Activated T-cell treated with anti-CD3 and anti-CD28 coated beads, Interleukin-2, amount 50 U/mL, for 4 hours (primary cell): ENCODE results near the gene EHMT2. TPM values are rescaled to one million over a fixed set of nuclear protein-coding genes. Genes with fewer than 3 reads are reported as not detected.
"Not testable (repeated sequence)": the region's sequence is repeated elsewhere in the genome, so short reads cannot be mapped to it uniquely, and the experiment has no call there.

ENCODE experiments used
- ATAC-seq, 2 donors: fragments of 200-7000 bp; cut with Tn5 transposase; one replicate each; pipeline ENCODE4 v1.10.0; 2021
- DNase-seq: peaks from one replicate; pipeline ENCODE4 v3.0.0-alpha.2; 2020
- H3K27me3 Mint-ChIP-seq: one replicate; pipeline ENCODE4 v1.8.0; 2021; ENCODE audit warnings: low read depth, mixed read lengths
- H3K36me3 Mint-ChIP-seq: one replicate; pipeline ENCODE4 v1.8.0; 2022; ENCODE audit warnings: mixed read lengths; ENCODE audit not compliant: insufficient read depth
- H3K4me1 Mint-ChIP-seq: one replicate; pipeline ENCODE4 v1.8.0; 2021; ENCODE audit warnings: low read depth, mixed read lengths
- H3K4me3 Mint-ChIP-seq: one replicate; pipeline ENCODE4 v1.8.0; 2021; ENCODE audit warnings: mild to moderate bottlenecking, moderate library complexity, mixed read lengths
- H3K9me3 Mint-ChIP-seq: one replicate; pipeline ENCODE4 v1.8.0; 2021; ENCODE audit warnings: mixed read lengths
- total RNA-seq, 3 donors: library from RNA; stranded (reverse); gene quantifications; one replicate each; pipeline ENCODE4 v1.2.1, GENCODE V29; 2021

The EHMT2 gene
- total RNA-seq, 3 donors from 2014 or later = 52.8 to 70.9 (median 67.8) TPM

- Mint-ChIP-seq H3K27me3 (no peaks in the 10 kb centered on the region), H3K4me1 (peaks cover 18% of the 10 kb centered on the region), H3K9me3 (no peaks in the 10 kb centered on the region), H3K4me3 (peak overlapping the region; percentile 89), H3K36me3 (peaks cover 18% of the 10 kb centered on the region)
- no peak for ATAC-seq
- DNase-seq = no peak
Measured at GRCh38 chr6:31861919-31862343, 35.6 kb downstream of the EHMT2 start.

GRCh38 chr6:31861150-31861549, 36.3 kb downstream of the EHMT2 start:
- peak overlapping the region; percentile 89 for H3K4me3 Mint-ChIP-seq
- no peaks in the 10 kb centered on the region for H3K9me3 Mint-ChIP-seq
- no peak for ATAC-seq

GRCh38 chr6:31860349-31860748, 37.1 kb downstream of the EHMT2 start:
- H3K27me3 Mint-ChIP-seq = no peaks in the 10 kb centered on the region
- no peak for DNase-seq
- no peak for ATAC-seq
- H3K4me1 Mint-ChIP-seq = peaks cover 18% of the 10 kb centered on the region
- no peak overlapping the region for H3K4me3 Mint-ChIP-seq
- no peaks in the 10 kb centered on the region for H3K9me3 Mint-ChIP-seq
- peaks cover 19% of the 10 kb centered on the region for H3K36me3 Mint-ChIP-seq

More at GRCh38 chr6:31861150-31861549, 36.3 kb downstream of the EHMT2 start:
- Mint-ChIP-seq H3K36me3 (peaks cover 19% of the 10 kb centered on the region), H3K4me1 (peaks cover 18% of the 10 kb centered on the region), H3K27me3 (no peaks in the 10 kb centered on the region)
- DNase-seq = no peak

- H3K36me3 Mint-ChIP-seq = peaks cover 20% of the 10 kb centered on the region
- H3K9me3 Mint-ChIP-seq = no peaks in the 10 kb centered on the region
- DNase-seq = no peak
- no peak for ATAC-seq
- no peaks in the 10 kb centered on the region for H3K27me3 Mint-ChIP-seq
- H3K4me1 Mint-ChIP-seq = peaks cover 18% of the 10 kb centered on the region
- no peak overlapping the region for H3K4me3 Mint-ChIP-seq
Measured at GRCh38 chr6:31859923-31860322, 37.6 kb downstream of the EHMT2 start.

GRCh38 chr6:31858707-31859106, 38.8 kb downstream of the EHMT2 start:
- ATAC-seq (no peak), DNase-seq (no peak)
- peaks cover 20% of the 10 kb centered on the region for H3K36me3 Mint-ChIP-seq
- no peak overlapping the region for H3K4me3 Mint-ChIP-seq
- H3K27me3 Mint-ChIP-seq = no peaks in the 10 kb centered on the region
- no peaks in the 10 kb centered on the region for H3K9me3 Mint-ChIP-seq
- peaks cover 12% of the 10 kb centered on the region for H3K4me1 Mint-ChIP-seq

- not testable (repeated sequence) for H3K9me3 Mint-ChIP-seq, H3K4me3 Mint-ChIP-seq, H3K27me3 Mint-ChIP-seq, DNase-seq, ATAC-seq
- peaks cover 20% of the 10 kb centered on the region for H3K36me3 Mint-ChIP-seq
- H3K4me1 Mint-ChIP-seq = peaks cover 11% of the 10 kb centered on the region
Measured at GRCh38 chr6:31857774-31858173, 39.7 kb downstream of the EHMT2 start.

- not testable (repeated sequence) for DNase-seq, H3K4me1 Mint-ChIP-seq, ATAC-seq, H3K27me3 Mint-ChIP-seq, H3K9me3 Mint-ChIP-seq, H3K4me3 Mint-ChIP-seq, H3K36me3 Mint-ChIP-seq
Measured at GRCh38 chr6:31851980-31852718, 45.3 kb downstream of the EHMT2 start.

GRCh38 chr6:31851485-31851832, 46.0 kb downstream of the EHMT2 start:
- Mint-ChIP-seq H3K36me3 (peaks cover 4% of the 10 kb centered on the region), H3K4me3 (no peak overlapping the region), H3K4me1 (no peaks in the 10 kb centered on the region), H3K27me3 (no peaks in the 10 kb centered on the region), H3K9me3 (no peaks in the 10 kb centered on the region)
- DNase-seq = no peak
- no peak for ATAC-seq

GRCh38 chr6:31850765-31851484, 46.6 kb downstream of the EHMT2 start:
- DNase-seq (no peak), ATAC-seq (no peak)
- Mint-ChIP-seq H3K4me1 (no peaks in the 10 kb centered on the region), H3K36me3 (peaks cover 4% of the 10 kb centered on the region), H3K9me3 (no peaks in the 10 kb centered on the region), H3K4me3 (no peak overlapping the region), H3K27me3 (no peaks in the 10 kb centered on the region)

- no peak overlapping the region for H3K4me3 Mint-ChIP-seq
- DNase-seq = no peak
- H3K4me1 Mint-ChIP-seq = no peaks in the 10 kb centered on the region
- H3K36me3 Mint-ChIP-seq = peaks cover 3% of the 10 kb centered on the region
- ATAC-seq = no peak
- H3K9me3 Mint-ChIP-seq = no peaks in the 10 kb centered on the region
- no peaks in the 10 kb centered on the region for H3K27me3 Mint-ChIP-seq
Measured at GRCh38 chr6:31847276-31847978, 50.1 kb downstream of the EHMT2 start.

GRCh38 chr6:31844507-31844906, 53.0 kb downstream of the EHMT2 start:
- peaks cover 9% of the 10 kb centered on the region for H3K36me3 Mint-ChIP-seq
- DNase-seq (no peak), ATAC-seq (no peak)
- H3K9me3 Mint-ChIP-seq = no peaks in the 10 kb centered on the region
- H3K4me3 Mint-ChIP-seq = no peak overlapping the region
- peaks cover under 1% of the 10 kb centered on the region for H3K4me1 Mint-ChIP-seq
- no peaks in the 10 kb centered on the region for H3K27me3 Mint-ChIP-seq

GRCh38 chr6:31842053-31842452, 55.4 kb downstream of the EHMT2 start:
- ATAC-seq = no peak

GRCh38 chr6:31839779-31840126, 57.7 kb downstream of the EHMT2 start:
- not testable (repeated sequence) for ATAC-seq, H3K27me3 Mint-ChIP-seq, H3K9me3 Mint-ChIP-seq, DNase-seq
- peaks cover 42% of the 10 kb centered on the region for H3K36me3 Mint-ChIP-seq
- H3K4me1 Mint-ChIP-seq = peaks cover 23% of the 10 kb centered on the region
- peak overlapping the region; percentile 43 for H3K4me3 Mint-ChIP-seq

More at GRCh38 chr6:31842053-31842452, 55.4 kb downstream of the EHMT2 start:
- H3K9me3 Mint-ChIP-seq = no peaks in the 10 kb centered on the region
- H3K4me1 Mint-ChIP-seq = peaks cover 12% of the 10 kb centered on the region
- no peak for DNase-seq
- no peak overlapping the region for H3K4me3 Mint-ChIP-seq
- H3K27me3 Mint-ChIP-seq = no peaks in the 10 kb centered on the region
- H3K36me3 Mint-ChIP-seq = peaks cover 25% of the 10 kb centered on the region

- peak overlapping the region; percentile 99 for H3K4me3 Mint-ChIP-seq
- DNase-seq (no peak), ATAC-seq (no peak)
- H3K9me3 Mint-ChIP-seq = no peaks in the 10 kb centered on the region
- H3K36me3 Mint-ChIP-seq = peaks cover 43% of the 10 kb centered on the region
- H3K4me1 Mint-ChIP-seq = peaks cover 26% of the 10 kb centered on the region
- no peaks in the 10 kb centered on the region for H3K27me3 Mint-ChIP-seq
Measured at GRCh38 chr6:31838968-31839367, 58.5 kb downstream of the EHMT2 start.
